ENCODE measurements around the gene STIL.

The STIL gene

DNA sequence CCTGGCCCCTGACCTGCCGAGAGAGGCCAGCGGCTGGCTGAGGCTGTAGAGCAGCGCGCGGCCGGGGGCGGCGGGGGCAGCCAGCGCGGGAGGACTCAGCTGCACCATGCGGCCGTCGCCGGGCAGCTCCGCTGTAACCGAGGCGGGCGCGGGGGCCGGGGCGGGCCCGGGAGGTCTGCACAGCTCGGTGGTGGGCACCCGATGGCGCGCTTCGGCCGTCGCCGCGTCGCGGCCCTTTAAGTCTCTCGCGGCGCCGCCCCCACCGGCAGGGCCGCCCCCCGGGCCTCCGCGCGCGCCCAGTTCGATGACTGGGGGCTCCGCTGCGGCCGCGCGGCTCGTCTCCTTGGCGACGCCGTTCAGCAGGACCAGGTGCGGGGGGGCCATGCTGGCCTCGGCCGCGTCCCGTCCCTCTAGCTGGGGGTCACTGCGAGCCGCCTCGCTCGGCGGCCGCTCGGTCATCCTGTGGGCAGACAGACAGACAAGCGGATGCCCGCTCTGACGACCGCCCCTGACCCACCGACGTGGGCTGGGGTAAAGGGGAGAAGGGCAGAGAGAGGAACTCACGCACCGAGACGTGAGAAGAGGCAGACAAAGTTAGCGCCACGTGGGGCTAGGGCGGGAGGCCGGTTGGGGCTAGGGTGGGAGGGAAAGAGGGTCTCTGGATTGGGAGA lies 88.4 kb downstream of the STIL start:
- Histone ChIP-seq H4K20me1 (ENCODE audit: insufficient read depth, low read length) (no peaks in the 10 kb centered on the region), H3K9me3 (ENCODE audit: insufficient read depth, low read length, severe bottlenecking) (no peaks in the 10 kb centered on the region), H3K4me3 (ENCODE audit: low read depth in 1 of 2, low read length in 2 of 2) (no peak overlapping the region), H3K27ac (ENCODE audit: low read length) (no peak overlapping the region), H2AFZ (ENCODE audit: low read depth, low read length) (no peak overlapping the region), H3K4me2 (ENCODE audit: insufficient read depth, low read length) (no peak overlapping the region), H3K79me2 (ENCODE audit: insufficient read depth, low read length) (no peaks in the 10 kb centered on the region), H3K36me3 (ENCODE audit: insufficient read depth, low read length) (no peaks in the 10 kb centered on the region), H3K4me1 (ENCODE audit: insufficient read depth, low read length) (no peaks in the 10 kb centered on the region), H3K9ac (ENCODE audit: low read depth, low read length) (no peak overlapping the region), H3K27me3 (ENCODE audit: insufficient read depth, low read length, poor library complexity) (peaks cover 16% of the 10 kb centered on the region)
- ATAC-seq (ENCODE audit: insufficient read depth, low read depth) (no peak), DNase-seq (no peak)
- TF ChIP-seq EZH2 (IDR thresholded peaks at IDR 0.05; ENCODE audit: borderline replicate concordance, low read depth, low read length, severe bottlenecking) = no peak
- TF ChIP-seq, protein P1, sequence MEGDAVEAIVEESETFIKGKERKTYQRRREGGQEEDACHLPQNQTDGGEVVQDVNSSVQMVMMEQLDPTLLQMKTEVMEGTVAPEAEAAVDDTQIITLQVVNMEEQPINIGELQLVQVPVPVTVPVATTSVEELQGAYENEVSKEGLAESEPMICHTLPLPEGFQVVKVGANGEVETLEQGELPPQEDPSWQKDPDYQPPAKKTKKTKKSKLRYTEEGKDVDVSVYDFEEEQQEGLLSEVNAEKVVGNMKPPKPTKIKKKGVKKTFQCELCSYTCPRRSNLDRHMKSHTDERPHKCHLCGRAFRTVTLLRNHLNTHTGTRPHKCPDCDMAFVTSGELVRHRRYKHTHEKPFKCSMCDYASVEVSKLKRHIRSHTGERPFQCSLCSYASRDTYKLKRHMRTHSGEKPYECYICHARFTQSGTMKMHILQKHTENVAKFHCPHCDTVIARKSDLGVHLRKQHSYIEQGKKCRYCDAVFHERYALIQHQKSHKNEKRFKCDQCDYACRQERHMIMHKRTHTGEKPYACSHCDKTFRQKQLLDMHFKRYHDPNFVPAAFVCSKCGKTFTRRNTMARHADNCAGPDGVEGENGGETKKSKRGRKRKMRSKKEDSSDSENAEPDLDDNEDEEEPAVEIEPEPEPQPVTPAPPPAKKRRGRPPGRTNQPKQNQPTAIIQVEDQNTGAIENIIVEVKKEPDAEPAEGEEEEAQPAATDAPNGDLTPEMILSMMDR (IDR thresholded peaks at IDR 0.05; ENCODE audit: borderline replicate concordance, extremely low read depth, low read length, poor library complexity, severe bottlenecking) = no peak

DNA sequence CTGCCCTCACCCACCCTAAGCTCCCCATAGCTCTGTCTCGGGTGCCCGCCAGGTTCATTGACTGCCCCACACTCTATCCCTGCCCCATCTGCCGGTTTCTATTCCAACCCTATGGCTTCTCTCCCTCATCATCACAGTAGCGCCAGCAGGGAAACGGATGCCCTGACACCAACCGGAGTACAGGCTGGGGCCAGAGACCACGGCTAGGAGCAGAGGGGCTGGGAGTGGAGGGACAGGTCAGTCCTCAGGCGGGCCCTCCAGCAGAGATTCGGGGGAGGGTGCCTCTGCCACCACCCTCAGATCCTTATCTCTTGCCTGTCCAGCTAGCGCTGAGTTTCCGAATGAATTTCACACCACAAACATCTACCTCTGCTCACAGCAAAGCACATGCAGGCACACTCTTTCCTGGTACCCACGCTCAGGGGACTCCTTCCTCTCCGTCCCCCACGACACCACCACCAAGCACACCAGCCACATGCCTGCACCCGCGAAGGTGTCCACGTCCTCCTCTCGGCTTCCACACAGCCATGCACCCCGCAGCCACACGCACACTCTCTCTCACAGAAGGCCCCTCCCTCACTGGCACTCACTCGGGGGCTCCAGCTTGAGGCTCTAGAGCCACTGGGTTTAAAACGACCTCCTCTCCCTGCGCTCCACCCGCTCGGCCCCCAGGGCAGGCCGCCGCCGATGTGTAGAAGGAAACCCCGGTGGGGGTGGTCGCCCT lies 89.1 kb downstream of the STIL start:
- Histone ChIP-seq H3K27me3 (ENCODE audit: insufficient read depth, low read length, poor library complexity) (peaks cover 16% of the 10 kb centered on the region), H3K4me3 (ENCODE audit: low read depth in 1 of 2, low read length in 2 of 2) (no peak overlapping the region), H3K4me2 (ENCODE audit: insufficient read depth, low read length) (no peak overlapping the region)

DNA sequence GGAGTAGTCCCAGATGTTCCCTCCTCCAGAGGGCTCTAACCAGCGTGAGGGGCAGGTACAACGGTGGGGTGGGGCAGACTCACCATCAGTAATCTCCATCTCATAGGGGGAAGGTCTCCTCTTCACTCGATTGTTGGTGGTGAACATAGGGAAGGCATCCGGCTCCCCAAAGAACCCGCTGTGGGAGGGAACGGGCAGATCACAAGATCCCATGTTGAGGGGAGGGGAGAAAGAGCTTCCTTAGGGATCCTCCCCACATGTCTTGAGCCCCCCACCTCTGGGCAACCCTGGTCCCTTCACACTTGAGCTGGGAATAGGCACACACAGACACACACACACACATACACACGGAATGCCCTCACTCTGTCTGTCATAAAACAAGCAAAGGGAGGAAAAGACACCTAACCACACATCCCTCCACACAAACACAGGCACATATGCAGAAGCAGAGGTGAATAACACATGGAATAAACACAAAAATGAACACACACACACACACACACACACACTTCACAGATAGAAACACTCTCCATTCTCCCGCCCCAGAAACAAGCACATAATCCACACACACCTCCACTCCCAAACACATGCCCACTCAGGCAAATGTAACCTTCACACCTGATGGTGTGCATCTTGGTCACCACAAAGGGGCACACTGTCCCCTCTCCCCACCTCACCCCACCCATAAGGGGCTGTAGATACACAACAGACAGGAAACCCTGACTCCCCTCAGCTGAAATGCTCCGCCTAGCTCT lies 89.8 kb downstream of the STIL start:
- H2AFZ ChIP-seq (ENCODE audit: low read depth, low read length) = no peak overlapping the region
- no peaks in the 10 kb centered on the region for H3K4me1 ChIP-seq (ENCODE audit: insufficient read depth, low read length)
- no peak overlapping the region for H3K4me2 ChIP-seq (ENCODE audit: insufficient read depth, low read length)
- DNase-seq = no peak
- no peaks in the 10 kb centered on the region for H4K20me1 ChIP-seq (ENCODE audit: insufficient read depth, low read length)
- no peaks in the 10 kb centered on the region for H3K36me3 ChIP-seq (ENCODE audit: insufficient read depth, low read length)
- ATAC-seq (ENCODE audit: insufficient read depth, low read depth) = no peak
- H3K4me3 ChIP-seq (ENCODE audit: low read depth in 1 of 2, low read length in 2 of 2) = no peak overlapping the region
- no peaks in the 10 kb centered on the region for H3K79me2 ChIP-seq (ENCODE audit: insufficient read depth, low read length)
- TF ChIP-seq, protein P1 (IDR thresholded peaks at IDR 0.05; ENCODE audit: borderline replicate concordance, extremely low read depth, low read length, poor library complexity, severe bottlenecking) = no peak
- no peak for TF ChIP-seq EZH2 (IDR thresholded peaks at IDR 0.05; ENCODE audit: borderline replicate concordance, low read depth, low read length, severe bottlenecking)
- H3K9me3 ChIP-seq (ENCODE audit: insufficient read depth, low read length, severe bottlenecking) = no peaks in the 10 kb centered on the region
- no peak overlapping the region for H3K9ac ChIP-seq (ENCODE audit: low read depth, low read length)
- peaks cover 16% of the 10 kb centered on the region for H3K27me3 ChIP-seq (ENCODE audit: insufficient read depth, low read length, poor library complexity)
- H3K27ac ChIP-seq (ENCODE audit: low read length) = no peak overlapping the region

More for the DNA sequence above, 89.1 kb downstream of the STIL start:
- ATAC-seq (ENCODE audit: insufficient read depth, low read depth) (no peak), DNase-seq (no peak)
- no peak overlapping the region for H3K9ac ChIP-seq (ENCODE audit: low read depth, low read length)
- no peak for TF ChIP-seq EZH2 (IDR thresholded peaks at IDR 0.05; ENCODE audit: borderline replicate concordance, low read depth, low read length, severe bottlenecking)
- TF ChIP-seq, protein P1 (IDR thresholded peaks at IDR 0.05; ENCODE audit: borderline replicate concordance, extremely low read depth, low read length, poor library complexity, severe bottlenecking) = no peak
- H3K4me1 ChIP-seq (ENCODE audit: insufficient read depth, low read length) = no peaks in the 10 kb centered on the region
- no peaks in the 10 kb centered on the region for H3K36me3 ChIP-seq (ENCODE audit: insufficient read depth, low read length)
- H3K9me3 ChIP-seq (ENCODE audit: insufficient read depth, low read length, severe bottlenecking) = no peaks in the 10 kb centered on the region
- no peak overlapping the region for H3K27ac ChIP-seq (ENCODE audit: low read length)
- H4K20me1 ChIP-seq (ENCODE audit: insufficient read depth, low read length) = no peaks in the 10 kb centered on the region
- H2AFZ ChIP-seq (ENCODE audit: low read depth, low read length) = no peak overlapping the region
- no peaks in the 10 kb centered on the region for H3K79me2 ChIP-seq (ENCODE audit: insufficient read depth, low read length)

All from DND-41 (cell line).